Liver (tissue), 9 donors: ENCODE measurements around the gene TNFSF4. TPM values are rescaled to one million over a fixed set of nuclear protein-coding genes. Genes with fewer than 3 reads are reported as not detected.

Experiments used
- DNase-seq: peaks from one replicate; pipeline ENCODE4 v3.0.0-alpha.2; 2017; ENCODE audit warnings: low spot score
- H3K27ac ChIP-seq, 2 donors: one replicate each; pipeline ENCODE4 v1.7.0; 2013; ENCODE audit warnings: inconsistent platforms in 2 of 2, low read length in 2 of 2, control low read depth in 1 of 2, low read depth in 1 of 2, mild to moderate bottlenecking in 1 of 2
- H3K27me3 ChIP-seq, 4 donors: one replicate each; pipeline versions ENCODE4 v1.6.1 to v1.7.0; 2013; ENCODE audit warnings: low read length in 3 of 4, inconsistent platforms in 1 of 4, mild to moderate bottlenecking in 1 of 4, moderate library complexity in 1 of 4; ENCODE audit not compliant: control insufficient read depth in 4 of 4, insufficient read depth in 4 of 4
- H3K36me3 ChIP-seq, 4 donors: one replicate each; pipeline versions ENCODE4 v1.6.1 to v1.7.0; 2013; ENCODE audit warnings: low read length in 3 of 4, mild to moderate bottlenecking in 3 of 4, low read depth in 1 of 4, moderate library complexity in 1 of 4; ENCODE audit not compliant: control insufficient read depth in 4 of 4, insufficient read depth in 3 of 4
- H3K4me1 ChIP-seq, 4 donors: one replicate each; pipeline versions ENCODE4 v1.6.1 to v1.7.0; 2013; ENCODE audit warnings: low read length in 3 of 4, mild to moderate bottlenecking in 3 of 4, moderate library complexity in 1 of 4; ENCODE audit not compliant: control insufficient read depth in 4 of 4, insufficient read depth in 4 of 4
- H3K4me3 ChIP-seq, 3 donors: one replicate each; pipeline versions ENCODE4 v1.6.1 to v1.7.0; 2013; ENCODE audit warnings: low read length in 3 of 3, control low read depth in 1 of 3, low read depth in 1 of 3, mild to moderate bottlenecking in 1 of 3
- H3K9ac ChIP-seq, 2 donors: one replicate each; pipeline ENCODE4 v1.7.0; 2013; ENCODE audit warnings: low read length in 2 of 2, mild to moderate bottlenecking in 2 of 2, moderate library complexity in 2 of 2, control low read depth in 1 of 2, low read depth in 1 of 2
- H3K9me3 ChIP-seq, 4 donors: one replicate each; pipeline versions ENCODE4 v1.6.1 to v1.7.0; 2013; ENCODE audit warnings: low read length in 3 of 4; ENCODE audit not compliant: control insufficient read depth in 4 of 4
- EGR1 ChIP-seq, 2 donors: IDR thresholded peaks; 2 replicates each; pipeline ENCODE4 v1.6.1; 2016 to 2018; ENCODE audit warnings: antibody characterized with exemption in 2 of 2, low read depth in 2 of 2
- FOXA2 ChIP-seq: IDR thresholded peaks from 2 replicates; pipeline ENCODE4 v1.6.1; 2016; ENCODE audit warnings: antibody characterized with exemption
- HNF4A ChIP-seq, 2 donors: conservative IDR thresholded peaks; 2 replicates each; pipeline ENCODE4 v1.6.1; 2016; ENCODE audit warnings: antibody characterized with exemption in 2 of 2, mild to moderate bottlenecking in 2 of 2
- HNF4G ChIP-seq: IDR thresholded peaks from 2 replicates; pipeline ENCODE4 v1.6.1; 2016; ENCODE audit warnings: antibody characterized with exemption
- JUND ChIP-seq, 2 donors: IDR thresholded peaks; 2 replicates each; pipeline ENCODE4 v1.6.1; 2016; ENCODE audit warnings: antibody characterized with exemption in 2 of 2
- RAD21 ChIP-seq, 2 donors: IDR thresholded peaks; 2 replicates each; pipeline ENCODE4 v1.6.1; 2016; ENCODE audit warnings: antibody characterized with exemption in 2 of 2, mild to moderate bottlenecking in 2 of 2
- RXRA ChIP-seq, 2 donors: IDR thresholded peaks; 2 replicates each; pipeline ENCODE4 v1.6.1; 2017 to 2018; ENCODE audit warnings: antibody characterized with exemption in 2 of 2, mild to moderate bottlenecking in 1 of 2
- SP1 ChIP-seq: IDR thresholded peaks from 2 replicates; pipeline ENCODE4 v1.6.1; 2018; ENCODE audit warnings: antibody characterized with exemption, mild to moderate bottlenecking
- TAF1 ChIP-seq: conservative IDR thresholded peaks from 2 replicates; pipeline ENCODE4 v1.6.1; 2016; ENCODE audit warnings: antibody characterized with exemption, mild to moderate bottlenecking
- WGBS: extraction: QIAGEN DNeasy Blood & Tissue Kit; methylation state at CpG from one replicate; pipeline ENCODE4 v1.1.7; 2013; 5-methylcytosine and 5-hydroxymethylcytosine counted together
- polyA plus RNA-seq, 2 donors: library from polyadenylated mRNA; stranded (reverse) in 1 of 2; unstranded in 1 of 2; fragments of 200-250 nt in 1 of 2; fragments of >200 nt in 1 of 2; fragmentation: Nextera tagmentation in 1 of 2; extraction: Ambion mirVana in 1 of 2; gene quantifications; one replicate each; pipeline versions ENCODE4 v1.2.1 to v1.2.3, GENCODE V29; 2013 to 2015
- total RNA-seq, 2 donors: library from RNA; depleted of rRNA; stranded (reverse); fragments of >200 nt; gene quantifications; one replicate each; pipeline ENCODE4 v1.2.3, GENCODE V29; 2014
- TF ChIP-seq, protein P1 (sequence below): IDR thresholded peaks from 2 replicates; pipeline ENCODE4 v1.6.1; 2016; ENCODE audit warnings: antibody characterized with exemption
- TF ChIP-seq, protein P2 (sequence below): IDR thresholded peaks from 2 replicates; pipeline ENCODE4 v1.6.1; 2016; ENCODE audit warnings: antibody characterized with exemption
- TF ChIP-seq, protein P3 (sequence below): IDR thresholded peaks from 2 replicates; pipeline ENCODE4 v1.6.1; 2016; ENCODE audit warnings: antibody characterized with exemption
- TF ChIP-seq, protein P4 (sequence below): IDR thresholded peaks from 2 replicates; pipeline ENCODE4 v1.6.1; 2016; ENCODE audit warnings: antibody characterized with exemption, mild to moderate bottlenecking
- donor health status: healthy.
- donor health status: healthy.
- donor health status: healthy.
- donor health status: healthy.
- donor health status: healthy.

The TNFSF4 gene
- total and polyA plus RNA-seq, 4 donors = 0.18 to 2.1 (median 0.45) TPM

DNA sequence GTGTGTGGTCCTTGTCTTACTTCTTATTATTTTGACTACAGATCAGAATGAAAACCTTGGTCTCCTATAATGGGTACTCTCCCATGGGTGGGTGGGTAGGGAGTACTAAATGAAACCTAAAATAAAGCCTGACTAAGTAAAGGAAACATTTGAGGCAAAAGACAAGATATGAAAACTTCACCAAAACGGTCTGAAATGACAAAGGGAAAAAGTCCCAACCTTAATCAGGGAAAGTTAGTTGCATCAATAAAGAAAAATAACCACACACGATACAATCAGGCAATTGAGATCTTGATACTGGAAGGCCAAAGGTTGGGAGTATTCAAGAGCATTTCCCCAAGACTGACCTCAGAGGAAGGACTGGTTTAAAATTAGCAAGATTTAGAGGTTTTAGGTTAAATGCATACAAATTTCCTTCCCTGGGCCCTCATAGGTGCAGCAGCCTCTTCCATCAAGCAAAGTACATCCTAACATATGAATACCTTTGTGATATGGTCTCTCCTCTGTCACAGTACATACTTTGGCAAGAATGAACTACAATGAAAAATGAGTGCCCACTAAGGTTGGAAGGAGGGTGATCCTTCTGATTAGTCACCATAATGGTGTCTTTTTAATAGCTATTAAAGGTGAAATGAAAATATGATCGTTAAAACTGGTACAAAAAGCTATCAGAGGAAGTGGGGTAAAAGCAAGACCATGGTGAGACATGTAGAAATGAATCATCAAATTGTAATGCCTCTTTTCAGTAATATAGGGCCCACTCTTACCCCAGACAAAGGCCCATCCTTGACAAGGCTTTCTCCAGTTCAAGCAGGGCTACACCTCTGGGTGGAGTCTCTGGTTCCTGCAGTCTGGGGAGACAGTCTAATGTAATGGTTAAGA lies 15.3 kb upstream of the TNFSF4 start:
- Histone ChIP-seq H3K9me3 (no peaks in the 10 kb centered on the region), H3K4me1 (no peaks in the 10 kb centered on the region), H3K9ac (no peak overlapping the region), H3K27ac (no peak overlapping the region), H3K36me3 (peaks cover 0 to 2% (median 0%) of the 10 kb centered on the region in 4 donors), H3K27me3 (no peaks in the 10 kb centered on the region), H3K4me3 (no peak overlapping the region)
- TF ChIP-seq RAD21 (IDR thresholded peaks at IDR 0.05) (no peak), SP1 (no peak), EGR1 (IDR thresholded peaks at IDR 0.05; ENCODE audit: low read depth in 2 of 2) (no peak), HNF4A (conservative IDR thresholded peaks at IDR 0.05) (no peak), HNF4G (no peak)
- TF ChIP-seq, protein P1, sequence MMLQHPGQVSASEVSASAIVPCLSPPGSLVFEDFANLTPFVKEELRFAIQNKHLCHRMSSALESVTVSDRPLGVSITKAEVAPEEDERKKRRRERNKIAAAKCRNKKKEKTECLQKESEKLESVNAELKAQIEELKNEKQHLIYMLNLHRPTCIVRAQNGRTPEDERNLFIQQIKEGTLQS = no peak
- TF ChIP-seq, protein P2, sequence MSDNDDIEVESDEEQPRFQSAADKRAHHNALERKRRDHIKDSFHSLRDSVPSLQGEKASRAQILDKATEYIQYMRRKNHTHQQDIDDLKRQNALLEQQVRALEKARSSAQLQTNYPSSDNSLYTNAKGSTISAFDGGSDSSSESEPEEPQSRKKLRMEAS = no peak
- TF ChIP-seq, protein P3, sequence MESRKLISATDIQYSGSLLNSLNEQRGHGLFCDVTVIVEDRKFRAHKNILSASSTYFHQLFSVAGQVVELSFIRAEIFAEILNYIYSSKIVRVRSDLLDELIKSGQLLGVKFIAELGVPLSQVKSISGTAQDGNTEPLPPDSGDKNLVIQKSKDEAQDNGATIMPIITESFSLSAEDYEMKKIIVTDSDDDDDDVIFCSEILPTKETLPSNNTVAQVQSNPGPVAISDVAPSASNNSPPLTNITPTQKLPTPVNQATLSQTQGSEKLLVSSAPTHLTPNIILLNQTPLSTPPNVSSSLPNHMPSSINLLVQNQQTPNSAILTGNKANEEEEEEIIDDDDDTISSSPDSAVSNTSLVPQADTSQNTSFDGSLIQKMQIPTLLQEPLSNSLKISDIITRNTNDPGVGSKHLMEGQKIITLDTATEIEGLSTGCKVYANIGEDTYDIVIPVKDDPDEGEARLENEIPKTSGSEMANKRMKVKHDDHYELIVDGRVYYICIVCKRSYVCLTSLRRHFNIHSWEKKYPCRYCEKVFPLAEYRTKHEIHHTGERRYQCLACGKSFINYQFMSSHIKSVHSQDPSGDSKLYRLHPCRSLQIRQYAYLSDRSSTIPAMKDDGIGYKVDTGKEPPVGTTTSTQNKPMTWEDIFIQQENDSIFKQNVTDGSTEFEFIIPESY = no peak
- TF ChIP-seq, protein P4, sequence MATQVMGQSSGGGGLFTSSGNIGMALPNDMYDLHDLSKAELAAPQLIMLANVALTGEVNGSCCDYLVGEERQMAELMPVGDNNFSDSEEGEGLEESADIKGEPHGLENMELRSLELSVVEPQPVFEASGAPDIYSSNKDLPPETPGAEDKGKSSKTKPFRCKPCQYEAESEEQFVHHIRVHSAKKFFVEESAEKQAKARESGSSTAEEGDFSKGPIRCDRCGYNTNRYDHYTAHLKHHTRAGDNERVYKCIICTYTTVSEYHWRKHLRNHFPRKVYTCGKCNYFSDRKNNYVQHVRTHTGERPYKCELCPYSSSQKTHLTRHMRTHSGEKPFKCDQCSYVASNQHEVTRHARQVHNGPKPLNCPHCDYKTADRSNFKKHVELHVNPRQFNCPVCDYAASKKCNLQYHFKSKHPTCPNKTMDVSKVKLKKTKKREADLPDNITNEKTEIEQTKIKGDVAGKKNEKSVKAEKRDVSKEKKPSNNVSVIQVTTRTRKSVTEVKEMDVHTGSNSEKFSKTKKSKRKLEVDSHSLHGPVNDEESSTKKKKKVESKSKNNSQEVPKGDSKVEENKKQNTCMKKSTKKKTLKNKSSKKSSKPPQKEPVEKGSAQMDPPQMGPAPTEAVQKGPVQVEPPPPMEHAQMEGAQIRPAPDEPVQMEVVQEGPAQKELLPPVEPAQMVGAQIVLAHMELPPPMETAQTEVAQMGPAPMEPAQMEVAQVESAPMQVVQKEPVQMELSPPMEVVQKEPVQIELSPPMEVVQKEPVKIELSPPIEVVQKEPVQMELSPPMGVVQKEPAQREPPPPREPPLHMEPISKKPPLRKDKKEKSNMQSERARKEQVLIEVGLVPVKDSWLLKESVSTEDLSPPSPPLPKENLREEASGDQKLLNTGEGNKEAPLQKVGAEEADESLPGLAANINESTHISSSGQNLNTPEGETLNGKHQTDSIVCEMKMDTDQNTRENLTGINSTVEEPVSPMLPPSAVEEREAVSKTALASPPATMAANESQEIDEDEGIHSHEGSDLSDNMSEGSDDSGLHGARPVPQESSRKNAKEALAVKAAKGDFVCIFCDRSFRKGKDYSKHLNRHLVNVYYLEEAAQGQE = no peak
- WGBS = 60% methylated on average over 3 of the region's 3 CpGs
- no peak for DNase-seq

DNA sequence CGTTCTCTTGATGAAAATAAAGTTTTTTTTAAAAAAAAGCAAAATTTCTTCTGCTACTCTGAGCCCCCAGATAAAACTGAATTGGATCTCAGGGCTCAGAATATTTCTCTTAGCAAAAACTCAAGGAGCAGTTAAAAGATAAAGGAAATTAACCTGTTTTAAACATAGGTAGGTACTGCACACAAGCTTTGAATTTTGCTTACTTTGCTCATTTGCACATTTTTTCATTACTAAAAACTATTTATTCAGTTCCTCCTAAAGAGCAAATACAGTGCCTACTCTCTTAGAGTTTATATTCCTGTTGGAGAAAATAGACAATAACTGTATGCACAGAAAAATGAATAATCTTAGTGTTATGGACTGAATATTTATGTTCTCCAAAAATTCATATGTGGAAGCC lies 13.0 kb upstream of the TNFSF4 start:
- Histone ChIP-seq H3K4me3 (no peak overlapping the region), H3K27ac (no peak overlapping the region), H3K27me3 (no peaks in the 10 kb centered on the region), H3K9ac (no peak overlapping the region), H3K36me3 (peaks cover 0 to 2% (median 0%) of the 10 kb centered on the region in 4 donors), H3K4me1 (no peaks in the 10 kb centered on the region), H3K9me3 (no peaks in the 10 kb centered on the region)
- TF ChIP-seq RXRA (IDR thresholded peaks at IDR 0.05) = no peak
- TF ChIP-seq, protein P4 = no peak
- no peak for TF ChIP-seq FOXA2
- no peak for TF ChIP-seq SP1
- TF ChIP-seq HNF4A (conservative IDR thresholded peaks at IDR 0.05) = no peak
- no peak for TF ChIP-seq RAD21 (IDR thresholded peaks at IDR 0.05)
- TF ChIP-seq JUND (IDR thresholded peaks at IDR 0.05) = no peak
- TF ChIP-seq, protein P2 = no peak
- no peak for TF ChIP-seq TAF1
- 92% methylated on average over 1 of the region's 1 CpG for WGBS
- no peak for DNase-seq
